ENCODE measurements around the gene RPH3AL.

DNA sequence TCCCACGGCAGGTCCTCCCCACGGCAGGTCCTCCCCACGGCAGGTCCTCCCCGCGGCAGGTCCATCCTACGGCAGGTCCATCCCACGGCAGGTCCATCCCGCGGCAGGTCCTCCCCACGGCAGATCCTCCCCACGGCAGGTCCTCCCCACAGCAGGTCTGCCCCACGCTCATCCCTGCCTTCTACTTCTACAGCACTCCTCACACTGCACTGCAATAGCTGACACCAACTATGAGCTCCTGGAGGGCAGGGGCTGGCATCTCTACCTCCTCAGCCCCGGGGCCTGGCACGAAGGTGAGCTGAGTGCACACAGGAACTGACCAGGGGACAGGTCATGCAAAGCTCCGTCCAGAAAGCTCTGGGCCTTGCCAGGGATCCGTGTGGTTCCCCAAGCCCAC lies 45.3 kb downstream of the RPH3AL start:
- TF ChIP-seq EP300 (IDR thresholded peaks at IDR 0.05; ENCODE audit: low read depth) (no peak), POLR2AphosphoS5 (IDR thresholded peaks at IDR 0.05) (no peak)

Data from transverse colon (tissue), 3 donors.